ENCODE measurements around the gene LAGE3. TPM values are rescaled to one million over a fixed set of nuclear protein-coding genes. Genes with fewer than 3 reads are reported as not detected.
A peak's percentile ranks its signal among the peaks of the same experiment; 100 is the strongest.

LAGE3 gene
- total and polyA plus RNA-seq, 10 donors, result 11.8 to 27.7 (median 19.4) TPM

- WGBS, 5 donors, result 45 to 75% (median 63%) methylated on average over 6 of the region's 6 CpGs
- H3K27me3 ChIP-seq (replicated peaks in 1 of 7), result no peaks in the 10 kb centered on the region
- H3K4me3 ChIP-seq, result no peak overlapping the region
Observed at GRCh38 chrX:154495472-154495922, 16.4 kb upstream of the LAGE3 start.

GRCh38 chrX:154494715-154495114, 15.6 kb upstream of the LAGE3 start:
- TF ChIP-seq POLR2AphosphoS5 (IDR thresholded peaks at IDR 0.05) (no peak), POLR2A (IDR thresholded peaks at IDR 0.05) (no peak)
- TF ChIP-seq, protein P1, sequence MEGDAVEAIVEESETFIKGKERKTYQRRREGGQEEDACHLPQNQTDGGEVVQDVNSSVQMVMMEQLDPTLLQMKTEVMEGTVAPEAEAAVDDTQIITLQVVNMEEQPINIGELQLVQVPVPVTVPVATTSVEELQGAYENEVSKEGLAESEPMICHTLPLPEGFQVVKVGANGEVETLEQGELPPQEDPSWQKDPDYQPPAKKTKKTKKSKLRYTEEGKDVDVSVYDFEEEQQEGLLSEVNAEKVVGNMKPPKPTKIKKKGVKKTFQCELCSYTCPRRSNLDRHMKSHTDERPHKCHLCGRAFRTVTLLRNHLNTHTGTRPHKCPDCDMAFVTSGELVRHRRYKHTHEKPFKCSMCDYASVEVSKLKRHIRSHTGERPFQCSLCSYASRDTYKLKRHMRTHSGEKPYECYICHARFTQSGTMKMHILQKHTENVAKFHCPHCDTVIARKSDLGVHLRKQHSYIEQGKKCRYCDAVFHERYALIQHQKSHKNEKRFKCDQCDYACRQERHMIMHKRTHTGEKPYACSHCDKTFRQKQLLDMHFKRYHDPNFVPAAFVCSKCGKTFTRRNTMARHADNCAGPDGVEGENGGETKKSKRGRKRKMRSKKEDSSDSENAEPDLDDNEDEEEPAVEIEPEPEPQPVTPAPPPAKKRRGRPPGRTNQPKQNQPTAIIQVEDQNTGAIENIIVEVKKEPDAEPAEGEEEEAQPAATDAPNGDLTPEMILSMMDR (IDR thresholded peaks at IDR 0.05 in 8 of 11, conservative IDR thresholded peaks at IDR 0.05 in 3 of 11), result no peak
- Histone ChIP-seq H3K9me3 (no peaks in the 10 kb centered on the region), H3K4me1 (peaks cover 0 to 11% (median under 1%) of the 10 kb centered on the region in 6 donors), H3K27ac (no peak overlapping the region), H3K4me3 (no peak overlapping the region), H3K36me3 (no peaks in the 10 kb centered on the region), H3K27me3 (replicated peaks in 1 of 7) (no peaks in the 10 kb centered on the region)
- 66 to 88% (median 76%) methylated on average over 3 of the region's 3 CpGs for WGBS, 5 donors
- intact Hi-C loops (cut with DNase I; ENCODE audit: low total_unique reads), result no loop called here
- no peak for DNase-seq

More at GRCh38 chrX:154495472-154495922, 16.4 kb upstream of the LAGE3 start:
- Histone ChIP-seq H3K9me3 (no peaks in the 10 kb centered on the region), H3K4me1 (peaks cover 0 to 8% (median 0%) of the 10 kb centered on the region in 6 donors), H3K27ac (no peak overlapping the region), H3K36me3 (no peaks in the 10 kb centered on the region)
- no peak for DNase-seq
- intact Hi-C loops (cut with DNase I; ENCODE audit: low total_unique reads), result no loop called here
- TF ChIP-seq, protein P1 (IDR thresholded peaks at IDR 0.05 in 8 of 11, conservative IDR thresholded peaks at IDR 0.05 in 3 of 11), result no peak
- TF ChIP-seq POLR2A (IDR thresholded peaks at IDR 0.05) (no peak), POLR2AphosphoS5 (IDR thresholded peaks at IDR 0.05) (no peak)

DNA sequence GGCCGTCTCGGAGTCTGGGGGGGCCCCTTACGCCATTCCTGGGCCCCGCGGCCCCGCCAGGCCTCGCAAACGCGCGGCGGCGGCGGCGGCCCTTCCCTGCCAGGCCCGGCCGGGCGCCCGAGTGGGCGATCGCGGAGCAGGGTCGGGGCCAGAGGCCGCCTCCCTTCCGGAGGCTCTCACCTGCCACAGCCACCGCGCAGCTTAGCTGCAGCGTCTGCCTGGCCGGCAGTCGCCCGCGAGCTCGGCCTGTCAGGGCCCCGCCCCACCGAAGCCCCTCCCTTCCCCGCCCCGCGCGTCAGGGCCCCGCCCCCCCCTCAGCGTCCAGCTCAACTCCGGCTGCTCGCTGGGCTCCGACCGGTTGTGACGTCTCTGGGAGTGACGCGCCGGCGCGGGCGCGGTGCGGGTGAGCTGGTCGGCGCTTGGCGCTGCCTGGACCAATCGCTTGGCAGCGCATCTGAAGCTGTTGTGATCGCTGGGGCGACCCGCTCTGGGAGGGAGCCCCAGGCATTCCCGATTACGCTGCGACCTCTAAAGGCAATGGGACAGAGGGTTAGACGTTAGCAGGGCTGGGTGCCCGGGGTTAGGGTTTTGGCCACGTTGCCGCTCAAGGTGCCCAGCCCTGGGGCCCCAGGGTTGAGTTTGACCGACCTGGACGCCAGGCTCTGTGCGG, 11.5 kb upstream of the LAGE3 start, which contains the start of gene SLC10A3:
TSS of gene SLC10A3 (minus strand) at position 216 of the 670 bp plus-strand sequence. CDS start 1,689 bp downstream, outside the sequence.
- peak; percentile 91 to 94 (median 94) for TF ChIP-seq POLR2AphosphoS5 (IDR thresholded peaks at IDR 0.05)
- TF ChIP-seq POLR2A (IDR thresholded peaks at IDR 0.05), result peak in 2 of 3 donors; percentile 23 to 67
- TF ChIP-seq, protein P1 (IDR thresholded peaks at IDR 0.05 in 8 of 11, conservative IDR thresholded peaks at IDR 0.05 in 3 of 11), result peak in 3 of 11 experiments; percentile 9 to 19 (median 11)
- peak within 1 kb of the TSS; percentile 77 to 96 (median 92) for H3K27ac ChIP-seq
- WGBS, 5 donors, result 0 to 52% (median 1%) methylated on average over 1 to 70 of the region's 71 CpGs
- H3K9me3 ChIP-seq, result no peaks in the 10 kb centered on the region
- peak; percentile 97 for DNase-seq
- H3K36me3 ChIP-seq, result peaks cover 0 to 16% (median 0%) of the 10 kb centered on the region in 6 donors
- peaks cover 0 to 46% (median 26%) of the 10 kb centered on the region in 6 donors for H3K4me1 ChIP-seq
- intact Hi-C loops (cut with DNase I; ENCODE audit: low total_unique reads), result no loop called here
- no peaks in the 10 kb centered on the region for H3K27me3 ChIP-seq (replicated peaks in 1 of 7)
- peak within 1 kb of the TSS; percentile 35 to 78 (median 50) for H3K4me3 ChIP-seq

DNA sequence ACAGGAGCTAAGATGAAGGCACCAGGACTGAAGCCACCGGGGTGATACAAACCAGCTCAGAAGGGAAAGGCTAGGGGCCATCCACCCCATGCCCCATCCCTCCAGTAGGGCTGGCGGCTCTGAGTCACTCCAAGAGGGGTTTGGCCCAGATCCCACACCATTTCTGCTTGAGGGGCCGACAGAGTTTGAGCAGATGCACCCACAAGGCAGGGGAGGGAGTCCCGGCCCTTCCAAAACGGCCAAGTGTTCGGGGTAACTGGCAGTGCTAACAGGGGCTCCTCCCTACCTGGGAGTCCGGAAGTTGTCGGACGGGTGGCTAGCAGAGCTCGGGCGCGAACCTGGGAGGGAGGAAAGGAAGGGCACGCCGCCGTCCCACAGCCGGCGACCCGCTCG, 10.9 kb upstream of the LAGE3 start:
- Histone ChIP-seq H3K27me3 (replicated peaks in 1 of 7) (no peaks in the 10 kb centered on the region), H3K9me3 (no peaks in the 10 kb centered on the region), H3K4me1 (peaks cover 0 to 51% (median 31%) of the 10 kb centered on the region in 6 donors), H3K4me3 (peak overlapping the region; percentile 35 to 78 (median 50)), H3K27ac (peak overlapping the region; percentile 77 to 96 (median 92)), H3K36me3 (peaks cover 0 to 20% (median 0%) of the 10 kb centered on the region in 6 donors)
- no peak for DNase-seq
- 0 to 38% (median 9%) methylated on average over 2 to 19 of the region's 19 CpGs; no CpG with 5 or more reads in 1 of the 5 donors for WGBS, 5 donors
- TF ChIP-seq POLR2AphosphoS5 (IDR thresholded peaks at IDR 0.05) (no peak), POLR2A (IDR thresholded peaks at IDR 0.05) (no peak)
- TF ChIP-seq, protein P1 (IDR thresholded peaks at IDR 0.05 in 8 of 11, conservative IDR thresholded peaks at IDR 0.05 in 3 of 11), result no peak
- intact Hi-C loops (cut with DNase I; ENCODE audit: low total_unique reads), result no loop called here

All from spleen (tissue), 11 donors.